PC-9 (cell line): ENCODE results near the gene THOC6.

ENCODE experiments used
- CTCF ChIP-seq: fragments of 200-600 bp; sonication (generic); conservative IDR thresholded peaks from 2 replicates; pipeline ENCODE4 v1.6.1; 2017; ENCODE audit warnings: mixed run types, antibody characterized with exemption, mild to moderate bottlenecking, moderate library complexity
- EZH2 ChIP-seq: fragments of 200-600 bp; sonication (generic); IDR thresholded peaks from 2 replicates; pipeline ENCODE4 v1.8.0; 2017; ENCODE audit warnings: antibody characterized with exemption, low read depth

GRCh38 chr16:3062553-3062952, 38.7 kb downstream of the THOC6 start:
- TF ChIP-seq CTCF, result no peak
- TF ChIP-seq EZH2, result no peak
